K562 (cell line): ENCODE data around the gene PPP1R3A.

Source experiments
- CTCF ChIP-seq, 3 experiments: IDR thresholded peaks in 2 of 3; conservative IDR thresholded peaks in 1 of 3; 2 replicates each; pipeline ENCODE4 v1.5.1; 2011 to 2012; ENCODE audit warnings: low read length in 3 of 3, mild to moderate bottlenecking in 3 of 3, control low read depth in 2 of 3, improper control_type of control experiment in 1 of 3, inconsistent platforms in 1 of 3, low read depth in 1 of 3, mixed read lengths in 1 of 3, moderate library complexity in 1 of 3; ENCODE audit not compliant: insufficient read depth in 2 of 3
- IRF9 ChIP-seq: fragments of 450-650 bp; IDR thresholded peaks from 2 replicates; pipeline ENCODE4 v1.6.1; 2016; ENCODE audit warnings: missing biosample characterization, missing genetic modification characterization
- POLR2A ChIP-seq: fragments of 450-650 bp; conservative IDR thresholded peaks from 2 replicates; pipeline ENCODE4 v1.6.1; 2016
- POLR2H ChIP-seq: IDR thresholded peaks from 2 replicates; pipeline ENCODE4 v1.6.1; 2016; ENCODE audit warnings: missing genetic modification characterization, low read depth, mild to moderate bottlenecking, control low read depth, missing compliant biosample characterization, moderate library complexity
- PTTG1 ChIP-seq: fragments of 450-650 bp; IDR thresholded peaks from 2 replicates; pipeline ENCODE4 v1.6.1; 2016; ENCODE audit warnings: low read depth, mild to moderate bottlenecking, missing genetic modification characterization, missing compliant biosample characterization

GRCh38 chr7:113963356-113963755 lies 44.5 kb upstream of the PPP1R3A start:
- TF ChIP-seq PTTG1, result no peak
- TF ChIP-seq POLR2A, result no peak
- no peak for TF ChIP-seq CTCF (IDR thresholded peaks at IDR 0.05 in 2 of 3, conservative IDR thresholded peaks at IDR 0.05 in 1 of 3; ENCODE audit: insufficient read depth in 2 of 3, low read depth in 1 of 3, low read length in 3 of 3)
- TF ChIP-seq IRF9, result no peak
- TF ChIP-seq POLR2H, result no peak
